Hindlimb muscle (tissue), 1 donor: Measurements from ENCODE around the gene HSD17B3. TPM values are rescaled to one million over a fixed set of nuclear protein-coding genes. Genes with fewer than 3 reads are reported as not detected.
"Not testable (repeated sequence)": the region's sequence is repeated elsewhere in the genome, so short reads cannot be mapped to it uniquely, and the experiment has no call there.

Experiments
- DNase-seq: peaks from one replicate; pipeline ENCODE4 v3.0.0-alpha.2; 2013
- polyA plus RNA-seq: library from polyadenylated mRNA; unstranded; fragments of 120-200 nt; gene quantifications from one replicate; pipeline ENCODE4 v1.2.1, GENCODE V29; 2013; ENCODE audit not compliant: insufficient read length

HSD17B3 gene
- polyA plus RNA-seq, 1 donor = 0.63 TPM

- no peak for DNase-seq
Measured at GRCh38 chr9:96192710-96193109, 109.3 kb downstream of the HSD17B3 start.

- DNase-seq = no peak
Measured at GRCh38 chr9:96189995-96190394, 112.0 kb downstream of the HSD17B3 start.

- not testable (repeated sequence) for DNase-seq
Measured at GRCh38 chr9:96189581-96189980, 112.4 kb downstream of the HSD17B3 start.

- DNase-seq = no peak
Measured at GRCh38 chr9:96188571-96188970, 113.4 kb downstream of the HSD17B3 start.

- no peak for DNase-seq
Measured at GRCh38 chr9:96187151-96187555, 114.8 kb downstream of the HSD17B3 start.

- DNase-seq = no peak
Measured at GRCh38 chr9:96186591-96187011, 115.4 kb downstream of the HSD17B3 start.

- no peak for DNase-seq
Measured at GRCh38 chr9:96185518-96186156, 116.3 kb downstream of the HSD17B3 start.

Other genes with a start within 250 kb of the HSD17B3 start
- gene SLC35D2, start 81.5 kb upstream of the HSD17B3 start, polyA plus RNA-seq = 23.3 TPM
- gene ZNF367, start 116.2 kb upstream of the HSD17B3 start, polyA plus RNA-seq = 6.5 TPM
- gene HABP4, start 148.0 kb upstream of the HSD17B3 start, polyA plus RNA-seq = 11.3 TPM